HepG2 (cell line): ENCODE data around the gene APC2. TPM values are rescaled to one million over a fixed set of nuclear protein-coding genes. Genes with fewer than 3 reads are reported as not detected.
A peak's percentile ranks its signal among the peaks of the same experiment; 100 is the strongest.

Source experiments
- BORCS8-MEF2B ChIP-seq: sonication (generic); formaldehyde crosslinking; IDR thresholded peaks from 2 replicates; pipeline ENCODE4 v1.8.0; 2022; ENCODE audit warnings: mild to moderate bottlenecking, missing genetic modification reagents
- CENPT ChIP-seq: sonication (generic); formaldehyde crosslinking; IDR thresholded peaks from 2 replicates; pipeline ENCODE4 v1.8.0; 2022; ENCODE audit warnings: low read depth, mild to moderate bottlenecking, moderate library complexity, missing genetic modification reagents
- GABPB1 ChIP-seq: IDR thresholded peaks from 2 replicates; pipeline ENCODE4 v1.6.1; 2016; ENCODE audit warnings: mild to moderate bottlenecking, missing genetic modification reagents, moderate library complexity, missing compliant biosample characterization
- HMGXB3 ChIP-seq: sonication (generic); formaldehyde crosslinking; IDR thresholded peaks from 2 replicates; pipeline ENCODE4 v1.4.0; 2020; ENCODE audit warnings: missing genetic modification reagents, borderline replicate concordance
- HNF4A ChIP-seq: sonication (generic); formaldehyde crosslinking; IDR thresholded peaks from 2 replicates; pipeline ENCODE4 v1.4.0; 2020; ENCODE audit warnings: missing genetic modification reagents
- HNRNPLL ChIP-seq: fragments of 200-400 bp; formaldehyde crosslinking; IDR thresholded peaks from 2 replicates; pipeline ENCODE4 v1.6.1; 2017; ENCODE audit warnings: mild to moderate bottlenecking, low read depth, low read length; ENCODE audit not compliant: poor library complexity, severe bottlenecking
- MAFG ChIP-seq: sonication (generic); formaldehyde crosslinking; IDR thresholded peaks from 2 replicates; pipeline ENCODE4 v1.5.1; 2020; ENCODE audit warnings: mild to moderate bottlenecking, missing genetic modification reagents
- MXI1 ChIP-seq: IDR thresholded peaks from 3 replicates; pipeline ENCODE4 v1.6.1; 2012; ENCODE audit warnings: low read depth, low read length, inconsistent platforms, borderline replicate concordance
- PAXIP1 ChIP-seq: sonication (generic); formaldehyde crosslinking; conservative IDR thresholded peaks from 2 replicates; pipeline ENCODE4 v1.4.0; 2020; ENCODE audit warnings: mild to moderate bottlenecking, missing genetic modification reagents, moderate library complexity
- SMAD1 ChIP-seq: sonication (generic); formaldehyde crosslinking; IDR thresholded peaks from 2 replicates; pipeline ENCODE4 v1.4.0; 2020; ENCODE audit warnings: missing genetic modification reagents, low read depth, mild to moderate bottlenecking, borderline replicate concordance
- SRSF1 ChIP-seq: fragments of 200-400 bp; formaldehyde crosslinking; optimal IDR thresholded peaks from 2 replicates; pipeline ENCODE3; 2017; ENCODE audit warnings: mild to moderate bottlenecking, low read depth, low read length, moderate library complexity
- polyA plus RNA-seq, 8 experiments: library from polyadenylated mRNA; depleted of rRNA in 3 of 8; stranded (reverse) in 7 of 8; unstranded in 1 of 8; fragments of >200 nt; fragmentation: Illumina TruSeq in 4 of 8; extraction: Trizol in 4 of 8; gene quantifications; 2 replicates each; pipeline versions ENCODE4 v1.2.1 to v1.2.3, GENCODE V29; 2011 to 2016; ENCODE audit warnings: low read depth in 4 of 8, missing spikeins in 1 of 8, mixed read lengths in 1 of 8; ENCODE audit not compliant: insufficient read depth in 1 of 8
- total RNA-seq, 5 experiments: library from RNA; depleted of rRNA; stranded (reverse); fragments of >200 nt; fragmentation: Illumina TruSeq; extraction: Trizol; gene quantifications; 2 replicates each; pipeline ENCODE4 v1.2.3, GENCODE V29; 2016; ENCODE audit warnings: low read depth in 1 of 5
- TF ChIP-seq, protein P1 (sequence below): sonication (generic); formaldehyde crosslinking; IDR thresholded peaks from 2 replicates; pipeline ENCODE4 v1.8.0; 2022; ENCODE audit warnings: missing genetic modification reagents, mild to moderate bottlenecking, inconsistent platforms, borderline replicate concordance
- TF ChIP-seq, protein P2 (sequence below): sonication (generic); formaldehyde crosslinking; IDR thresholded peaks from 2 replicates; pipeline ENCODE4 v1.4.0; 2020; ENCODE audit warnings: missing genetic modification reagents, borderline replicate concordance
- TF ChIP-seq, protein P3 (sequence below): sonication (generic); formaldehyde crosslinking; IDR thresholded peaks from 2 replicates; pipeline ENCODE4 v1.4.0; 2020; ENCODE audit warnings: mild to moderate bottlenecking, missing genetic modification reagents

APC2 gene
- total and polyA plus RNA-seq, 2 of the 13 experiments (the other 11 are each of a cell fraction or from before 2014, with no cell fraction given) = 0.08 to 0.22 TPM

GRCh38 chr19:1401138-1401888, 48.6 kb upstream of the APC2 start, which contains the start of gene GAMT (continued):
- TF ChIP-seq, protein P1, sequence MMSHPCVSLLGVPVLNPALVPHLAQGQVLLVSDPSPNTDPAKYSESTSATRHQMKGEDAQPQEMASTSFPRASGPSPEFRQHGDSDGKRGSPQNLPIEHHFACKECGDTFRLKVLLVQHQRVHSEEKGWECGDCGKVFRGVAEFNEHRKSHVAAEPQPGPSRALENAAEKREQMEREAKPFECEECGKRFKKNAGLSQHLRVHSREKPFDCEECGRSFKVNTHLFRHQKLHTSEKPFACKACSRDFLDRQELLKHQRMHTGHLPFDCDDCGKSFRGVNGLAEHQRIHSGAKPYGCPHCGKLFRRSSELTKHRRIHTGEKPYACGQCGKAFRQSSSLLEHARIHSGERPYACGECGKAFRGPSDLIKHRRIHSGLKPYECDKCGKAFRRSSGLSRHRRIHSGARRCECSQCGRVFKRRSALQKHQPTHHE (CRISPR knock-in tag) = no peak
- 0 out of 2 replicates have a peak, but pooled peaks have one; percentile 7 for TF ChIP-seq BORCS8-MEF2B (CRISPR knock-in tag)
- no peak; the same call in 1 of the 2 replicates for TF ChIP-seq CENPT (CRISPR knock-in tag)
- no peak for TF ChIP-seq PAXIP1 (CRISPR knock-in tag)
- TF ChIP-seq, protein P2, sequence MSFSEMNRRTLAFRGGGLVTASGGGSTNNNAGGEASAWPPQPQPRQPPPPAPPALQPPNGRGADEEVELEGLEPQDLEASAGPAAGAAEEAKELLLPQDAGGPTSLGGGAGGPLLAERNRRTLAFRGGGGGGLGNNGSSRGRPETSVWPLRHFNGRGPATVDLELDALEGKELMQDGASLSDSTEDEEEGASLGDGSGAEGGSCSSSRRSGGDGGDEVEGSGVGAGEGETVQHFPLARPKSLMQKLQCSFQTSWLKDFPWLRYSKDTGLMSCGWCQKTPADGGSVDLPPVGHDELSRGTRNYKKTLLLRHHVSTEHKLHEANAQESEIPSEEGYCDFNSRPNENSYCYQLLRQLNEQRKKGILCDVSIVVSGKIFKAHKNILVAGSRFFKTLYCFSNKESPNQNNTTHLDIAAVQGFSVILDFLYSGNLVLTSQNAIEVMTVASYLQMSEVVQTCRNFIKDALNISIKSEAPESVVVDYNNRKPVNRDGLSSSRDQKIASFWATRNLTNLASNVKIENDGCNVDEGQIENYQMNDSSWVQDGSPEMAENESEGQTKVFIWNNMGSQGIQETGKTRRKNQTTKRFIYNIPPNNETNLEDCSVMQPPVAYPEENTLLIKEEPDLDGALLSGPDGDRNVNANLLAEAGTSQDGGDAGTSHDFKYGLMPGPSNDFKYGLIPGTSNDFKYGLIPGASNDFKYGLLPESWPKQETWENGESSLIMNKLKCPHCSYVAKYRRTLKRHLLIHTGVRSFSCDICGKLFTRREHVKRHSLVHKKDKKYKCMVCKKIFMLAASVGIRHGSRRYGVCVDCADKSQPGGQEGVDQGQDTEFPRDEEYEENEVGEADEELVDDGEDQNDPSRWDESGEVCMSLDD = no peak
- TF ChIP-seq SMAD1 (CRISPR knock-in tag) = no peak
- TF ChIP-seq MAFG (CRISPR knock-in tag) = no peak
- peak; percentile 35; the same call in 1 of the 2 replicates for TF ChIP-seq GABPB1 (CRISPR knock-in tag)
- TF ChIP-seq SRSF1 = peak; percentile 13
- TF ChIP-seq HNF4A (CRISPR knock-in tag) = no peak
- TF ChIP-seq, protein P3, sequence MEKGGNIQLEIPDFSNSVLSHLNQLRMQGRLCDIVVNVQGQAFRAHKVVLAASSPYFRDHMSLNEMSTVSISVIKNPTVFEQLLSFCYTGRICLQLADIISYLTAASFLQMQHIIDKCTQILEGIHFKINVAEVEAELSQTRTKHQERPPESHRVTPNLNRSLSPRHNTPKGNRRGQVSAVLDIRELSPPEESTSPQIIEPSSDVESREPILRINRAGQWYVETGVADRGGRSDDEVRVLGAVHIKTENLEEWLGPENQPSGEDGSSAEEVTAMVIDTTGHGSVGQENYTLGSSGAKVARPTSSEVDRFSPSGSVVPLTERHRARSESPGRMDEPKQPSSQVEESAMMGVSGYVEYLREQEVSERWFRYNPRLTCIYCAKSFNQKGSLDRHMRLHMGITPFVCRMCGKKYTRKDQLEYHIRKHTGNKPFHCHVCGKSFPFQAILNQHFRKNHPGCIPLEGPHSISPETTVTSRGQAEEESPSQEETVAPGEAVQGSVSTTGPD (CRISPR knock-in tag) = no peak
- peak; percentile 39 for TF ChIP-seq HNRNPLL
- TF ChIP-seq HMGXB3 (CRISPR knock-in tag) = no peak
- TF ChIP-seq MXI1 = no peak; the same call in 2 of the 3 replicates
